Transverse colon (tissue), 4 donors: ENCODE measurements around the gene TMUB1.

Experiments
- EP300 ChIP-seq: sonication (generic); formaldehyde crosslinking; IDR thresholded peaks from one replicate; pipeline ENCODE4 v1.6.1; 2017; ENCODE audit warnings: antibody characterized with exemption, low read depth
- POLR2A ChIP-seq: fragments of 450-650 bp; IDR thresholded peaks from one replicate; pipeline ENCODE4 v1.6.1; 2016; ENCODE audit warnings: antibody characterized with exemption, mild to moderate bottlenecking, moderate library complexity
- POLR2AphosphoS5 ChIP-seq, 3 donors: sonication (generic); formaldehyde crosslinking; IDR thresholded peaks; one replicate each; pipeline ENCODE4 v1.6.1; 2016; ENCODE audit warnings: antibody characterized with exemption in 3 of 3
- TF ChIP-seq, protein P1 (sequence below), 5 experiments: fragments of 200-600 bp in 3 of 5; fragments of 450-650 bp in 2 of 5; sonication (generic) in 3 of 5; IDR thresholded peaks; 1 replicate in 2 of 5; 2 replicates in 3 of 5; pipeline ENCODE4 v1.5.1; 2016 to 2017; ENCODE audit warnings: antibody characterized with exemption in 5 of 5, inconsistent platforms in 3 of 5, mild to moderate bottlenecking in 2 of 5, moderate library complexity in 1 of 5

DNA sequence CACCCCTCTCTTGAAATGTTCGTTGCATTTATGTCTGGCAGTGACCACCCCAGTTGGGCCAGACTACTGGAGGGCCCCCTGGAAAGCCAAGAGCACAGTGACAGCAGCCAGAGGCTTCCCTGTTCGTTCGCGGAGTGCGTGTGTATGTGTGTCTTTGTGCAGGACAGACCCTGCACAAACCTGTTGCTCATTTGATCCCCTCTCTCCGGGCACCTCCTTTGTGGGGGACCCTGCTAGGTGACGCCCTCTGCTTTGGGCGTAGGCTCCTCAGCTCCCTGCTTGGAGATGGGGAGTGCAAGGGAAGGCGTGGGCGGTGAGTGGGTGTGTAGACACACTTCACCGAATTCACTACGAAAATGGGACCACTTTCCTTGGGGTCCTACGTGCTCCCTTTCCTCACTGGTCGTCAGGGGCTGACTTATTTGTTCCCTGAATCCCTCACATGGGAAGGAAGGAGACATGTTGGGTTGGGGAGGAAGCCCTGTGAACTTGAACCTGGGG is 41.7 kb upstream of the TMUB1 start:
- TF ChIP-seq, protein P1, sequence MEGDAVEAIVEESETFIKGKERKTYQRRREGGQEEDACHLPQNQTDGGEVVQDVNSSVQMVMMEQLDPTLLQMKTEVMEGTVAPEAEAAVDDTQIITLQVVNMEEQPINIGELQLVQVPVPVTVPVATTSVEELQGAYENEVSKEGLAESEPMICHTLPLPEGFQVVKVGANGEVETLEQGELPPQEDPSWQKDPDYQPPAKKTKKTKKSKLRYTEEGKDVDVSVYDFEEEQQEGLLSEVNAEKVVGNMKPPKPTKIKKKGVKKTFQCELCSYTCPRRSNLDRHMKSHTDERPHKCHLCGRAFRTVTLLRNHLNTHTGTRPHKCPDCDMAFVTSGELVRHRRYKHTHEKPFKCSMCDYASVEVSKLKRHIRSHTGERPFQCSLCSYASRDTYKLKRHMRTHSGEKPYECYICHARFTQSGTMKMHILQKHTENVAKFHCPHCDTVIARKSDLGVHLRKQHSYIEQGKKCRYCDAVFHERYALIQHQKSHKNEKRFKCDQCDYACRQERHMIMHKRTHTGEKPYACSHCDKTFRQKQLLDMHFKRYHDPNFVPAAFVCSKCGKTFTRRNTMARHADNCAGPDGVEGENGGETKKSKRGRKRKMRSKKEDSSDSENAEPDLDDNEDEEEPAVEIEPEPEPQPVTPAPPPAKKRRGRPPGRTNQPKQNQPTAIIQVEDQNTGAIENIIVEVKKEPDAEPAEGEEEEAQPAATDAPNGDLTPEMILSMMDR (IDR thresholded peaks at IDR 0.05): no peak
- TF ChIP-seq POLR2AphosphoS5 (IDR thresholded peaks at IDR 0.05) (no peak), POLR2A (no peak), EP300 (no peak)
